DMS79 (cell line): Measurements from ENCODE around the gene RNF212B.
A peak's percentile ranks its signal among the peaks of the same experiment; 100 is the strongest.

Experiments
- DNase-seq: peaks from one replicate; lab custom pipeline; 2025; lab: John Stamatoyannopoulos, UW

The RNF212B gene

DNA sequence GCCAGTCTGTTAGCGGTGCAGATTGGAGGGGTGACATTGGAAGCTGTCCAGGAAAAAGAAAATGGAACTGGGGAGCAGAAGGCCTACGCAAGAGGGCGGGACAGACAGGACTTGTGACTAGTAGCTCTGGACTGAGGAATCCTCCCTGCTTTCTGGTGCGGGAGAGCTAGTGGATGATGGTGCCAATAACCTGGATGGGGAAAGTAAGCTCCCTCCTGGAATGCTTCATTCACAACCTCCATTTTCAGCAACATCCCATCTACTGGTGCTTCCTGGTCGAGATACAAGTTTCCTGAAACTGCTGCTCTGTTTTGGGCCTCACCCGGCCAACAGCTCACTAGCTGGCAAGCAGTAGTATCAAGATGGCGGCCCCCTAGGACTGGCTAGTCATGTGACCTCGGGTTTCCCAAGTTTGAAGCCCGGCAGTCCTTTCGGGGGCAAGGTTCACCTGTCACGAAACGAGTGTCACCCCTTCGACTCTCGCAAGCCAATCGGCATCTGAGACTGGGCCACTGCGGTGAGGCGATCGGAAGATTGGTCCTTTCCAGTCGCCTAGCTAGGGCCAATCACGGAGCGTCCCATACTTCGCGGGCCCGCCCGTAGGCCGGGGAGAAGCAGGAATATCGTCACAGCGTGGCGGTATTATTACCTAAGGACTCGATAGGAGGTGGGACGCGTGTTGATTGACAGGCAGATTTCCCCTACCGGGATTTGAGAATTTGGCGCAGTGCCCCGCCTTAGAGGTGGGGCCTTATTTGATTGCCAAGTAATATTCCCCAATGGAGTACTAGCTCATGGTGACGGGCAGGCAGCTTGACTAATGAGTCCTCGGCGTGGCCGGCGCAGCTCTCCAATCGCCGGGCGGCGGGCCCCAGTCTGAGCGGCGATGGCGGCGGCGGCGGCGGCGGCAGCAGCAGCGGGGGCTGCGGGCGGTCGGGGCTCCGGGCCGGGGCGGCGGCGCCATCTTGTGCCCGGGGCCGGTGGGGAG, 83.1 kb downstream of the RNF212B start, which contains the start of gene PABPN1:
Gene PABPN1, plus strand, starts transcription at position 874 of the 988 bp plus-strand sequence. Its CDS starts 13 bp downstream, at position 887.
- peak; percentile 100 for DNase-seq

DNA sequence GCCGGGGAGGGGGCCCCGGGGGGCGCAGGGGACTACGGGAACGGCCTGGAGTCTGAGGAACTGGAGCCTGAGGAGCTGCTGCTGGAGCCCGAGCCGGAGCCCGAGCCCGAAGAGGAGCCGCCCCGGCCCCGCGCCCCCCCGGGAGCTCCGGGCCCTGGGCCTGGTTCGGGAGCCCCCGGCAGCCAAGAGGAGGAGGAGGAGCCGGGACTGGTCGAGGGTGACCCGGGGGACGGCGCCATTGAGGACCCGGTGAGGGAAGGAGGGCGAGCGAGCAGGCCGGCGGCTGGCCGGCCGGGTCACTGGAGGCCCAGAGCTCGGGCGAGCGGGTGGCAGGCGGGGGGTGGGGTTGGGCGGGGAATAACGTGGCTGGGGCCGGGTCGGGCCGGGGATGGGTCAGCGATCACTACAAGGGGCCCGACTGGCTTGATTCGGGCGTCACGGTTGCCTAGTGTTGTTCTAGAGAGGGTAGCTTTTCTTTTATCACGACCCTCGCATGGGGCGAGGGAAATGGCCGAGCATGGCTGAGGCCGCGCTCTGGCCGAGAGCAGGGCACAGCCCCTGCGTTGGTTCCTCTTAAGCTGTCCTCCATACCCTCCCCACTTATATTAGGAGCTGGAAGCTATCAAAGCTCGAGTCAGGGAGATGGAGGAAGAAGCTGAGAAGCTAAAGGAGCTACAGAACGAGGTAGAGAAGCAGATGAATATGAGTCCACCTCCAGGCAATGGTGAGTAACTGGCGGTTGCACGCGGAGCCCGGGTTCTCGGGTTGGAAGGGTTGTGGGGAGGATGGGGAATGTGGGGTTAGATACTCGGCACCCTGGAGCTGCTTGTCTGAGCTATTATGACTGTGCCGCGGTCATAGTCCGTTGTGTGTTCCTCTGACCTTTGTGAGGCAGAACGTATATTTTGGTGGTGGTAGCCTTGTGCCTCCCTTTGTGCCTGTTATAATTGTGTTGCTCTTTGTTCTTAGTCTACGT, 84.1 kb downstream of the RNF212B start:
- DNase-seq: peak; percentile 14
